Kidney (tissue), 14 donors: ENCODE data around the gene CCDC187. TPM values are rescaled to one million over a fixed set of nuclear protein-coding genes. Genes with fewer than 3 reads are reported as not detected.

Source experiments
- DNase-seq, 5 donors: peaks; one replicate each; pipeline ENCODE4 v3.0.0-alpha.2; 2013 to 2020
- FAIRE-seq: peaks from 2 replicates; lab custom pipeline; 2012; peaks lifted over from hg19 to GRCh38; lab: Jason Lieb, UNC
- H3K27ac ChIP-seq, 2 donors: one replicate each; pipeline ENCODE4 v1.7.0; 2013; ENCODE audit warnings: low read depth in 2 of 2, low read length in 2 of 2, inconsistent platforms in 1 of 2
- H3K27me3 ChIP-seq: one replicate; pipeline ENCODE4 v1.7.1; 2013; ENCODE audit warnings: low read length, inconsistent platforms; ENCODE audit not compliant: control insufficient read depth, insufficient read depth
- H3K36me3 ChIP-seq, 3 donors: one replicate each; pipeline versions ENCODE4 v1.7.0 to v1.7.1; 2013; ENCODE audit warnings: low read length in 3 of 3, control low read depth in 1 of 3, inconsistent platforms in 1 of 3; ENCODE audit not compliant: insufficient read depth in 3 of 3, control insufficient read depth in 2 of 3
- H3K4me1 ChIP-seq, 3 donors: one replicate each; pipeline versions ENCODE4 v1.7.0 to v1.7.1; 2013; ENCODE audit warnings: low read length in 3 of 3, inconsistent platforms in 1 of 3, low read depth in 1 of 3; ENCODE audit not compliant: control insufficient read depth in 2 of 3, insufficient read depth in 2 of 3
- H3K4me3 ChIP-seq, 3 donors: one replicate each; pipeline versions ENCODE4 v1.7.0 to v1.8.1; 2013; ENCODE audit warnings: low read length in 3 of 3, control low read depth in 1 of 3, inconsistent platforms in 1 of 3
- H3K9ac ChIP-seq, 3 donors: one replicate each; pipeline versions ENCODE4 v1.7.0 to v1.7.1; 2013; ENCODE audit warnings: low read length in 3 of 3, control low read depth in 1 of 3, inconsistent platforms in 1 of 3
- H3K9me3 ChIP-seq, 3 donors: one replicate each; pipeline versions ENCODE4 v1.7.0 to v1.7.1; 2013; ENCODE audit warnings: low read length in 3 of 3, control low read depth in 1 of 3, inconsistent platforms in 1 of 3; ENCODE audit not compliant: control insufficient read depth in 2 of 3, insufficient read depth in 1 of 3
- CTCF ChIP-seq: IDR thresholded peaks from 3 replicates; pipeline ENCODE4 v1.5.1; 2012; ENCODE audit warnings: mild to moderate bottlenecking, moderate library complexity, borderline replicate concordance; ENCODE audit not compliant: insufficient read depth; ENCODE audit errors: extremely low read depth
- intact Hi-C: fragments of 100-400 bp; cut with DNase I; formaldehyde crosslinking; loops from one replicate; pipeline ENCODE4 v1.11.1; 2022
- polyA plus RNA-seq: library from polyadenylated mRNA; stranded (reverse); fragments of 350-450 nt; fragmentation: Illumina TruSeq; extraction: RNeasy Lipid Tissue Mini Kit (QIAGEN cat#74804); gene quantifications from one replicate; pipeline ENCODE4 v1.2.3, GENCODE V29; 2014; ENCODE audit warnings: low read depth, low replicate concordance; ENCODE audit not compliant: insufficient read depth
- total RNA-seq: library from RNA; stranded (reverse); fragmentation: NEBNext Ultra II Directional; extraction: Animal tissue kit (Norgen Biotek cat#: 25700); gene quantifications from one replicate; pipeline ENCODE4 v1.2.1, GENCODE V29; 2021
- donor health status: control.
- donor health status: control.
- donor health status: control.
- donor health status: control.
- donor health status: control.
- donor health status: DM: yes; HTN: yes; CAD: no.
- donor health status: Normal renal cell carcinoma (clear cell type).

The CCDC187 gene
- total and polyA plus RNA-seq, 2 donors from 2014 or later = 0.84 to 2.3 TPM

GRCh38 chr9:136200424-136200823, 103.5 kb downstream of the CCDC187 start:
- no peaks in the 10 kb centered on the region for H3K4me1 ChIP-seq
- no peak for TF ChIP-seq CTCF
- no peak for DNase-seq
- no peaks in the 10 kb centered on the region for H3K36me3 ChIP-seq
- H3K27me3 ChIP-seq = peaks cover 43% of the 10 kb centered on the region
- H3K9ac ChIP-seq = no peak overlapping the region
- H3K9me3 ChIP-seq = no peaks in the 10 kb centered on the region
- intact Hi-C loops = no loop called here
- no peak for FAIRE-seq
- no peak overlapping the region for H3K4me3 ChIP-seq
- H3K27ac ChIP-seq = no peak overlapping the region

Other genes starting within 250 kb of the CCDC187 start
- 30.9 TPM for gene NACC2, start 208.8 kb downstream of the CCDC187 start, total RNA-seq
- gene NACC2, start 208.8 kb downstream of the CCDC187 start, polyA plus RNA-seq = 7.1 TPM
- 33.1 TPM for gene TMEM250, start 185.2 kb downstream of the CCDC187 start, total RNA-seq
- gene TMEM250, start 185.2 kb downstream of the CCDC187 start, polyA plus RNA-seq = 22.2 TPM
- not detected for gene LHX3, start 99.0 kb downstream of the CCDC187 start, total RNA-seq
- not detected for gene LHX3, start 99.0 kb downstream of the CCDC187 start, polyA plus RNA-seq
- 10.1 TPM for gene QSOX2, start 58.3 kb downstream of the CCDC187 start, total RNA-seq
- 4.0 TPM for gene QSOX2, start 58.3 kb downstream of the CCDC187 start, polyA plus RNA-seq
- gene GPSM1, start 23.4 kb upstream of the CCDC187 start, total RNA-seq = 11.6 TPM
- 11.9 TPM for gene GPSM1, start 23.4 kb upstream of the CCDC187 start, polyA plus RNA-seq
- gene DNLZ, start 59.6 kb upstream of the CCDC187 start, total RNA-seq = 22.1 TPM
- gene DNLZ, start 59.6 kb upstream of the CCDC187 start, polyA plus RNA-seq = 30.4 TPM
- gene CARD9, start 69.6 kb upstream of the CCDC187 start, total RNA-seq = 7.0 TPM
- 1.5 TPM for gene CARD9, start 69.6 kb upstream of the CCDC187 start, polyA plus RNA-seq
- gene SNAPC4, start 96.1 kb upstream of the CCDC187 start, total RNA-seq = 11.0 TPM
- 3.2 TPM for gene SNAPC4, start 96.1 kb upstream of the CCDC187 start, polyA plus RNA-seq
- 36.2 TPM for gene ENTR1, start 106.5 kb upstream of the CCDC187 start, total RNA-seq
- 25.9 TPM for gene ENTR1, start 106.5 kb upstream of the CCDC187 start, polyA plus RNA-seq
- gene PMPCA, start 106.6 kb upstream of the CCDC187 start, total RNA-seq = 45.6 TPM
- 50.1 TPM for gene PMPCA, start 106.6 kb upstream of the CCDC187 start, polyA plus RNA-seq
- 14.0 TPM for gene INPP5E, start 135.8 kb upstream of the CCDC187 start, total RNA-seq
- gene INPP5E, start 135.8 kb upstream of the CCDC187 start, polyA plus RNA-seq = 6.9 TPM
- 67.1 TPM for gene SEC16A, start 178.9 kb upstream of the CCDC187 start, total RNA-seq
- 37.0 TPM for gene SEC16A, start 178.9 kb upstream of the CCDC187 start, polyA plus RNA-seq
- 77.2 TPM for gene NOTCH1, start 242.0 kb upstream of the CCDC187 start, total RNA-seq
- gene NOTCH1, start 242.0 kb upstream of the CCDC187 start, polyA plus RNA-seq = 6.5 TPM